ENCODE measurements around the gene NDE1.

- TF ChIP-seq CTCF (IDR thresholded peaks at IDR 0.05; ENCODE audit: poor library complexity), result no peak
- TF ChIP-seq EZH2 (IDR thresholded peaks at IDR 0.05; ENCODE audit: borderline replicate concordance), result no peak
- no peak for TF ChIP-seq EZH2phosphoT487 (IDR thresholded peaks at IDR 0.05; ENCODE audit: low read depth, severe bottlenecking, unreplicated experiment)
Measured at GRCh38 chr16:15715221-15715620, 65.2 kb downstream of the NDE1 start.

All from hepatocyte (in vitro differentiated cells).